ENCODE measurements around the gene TLN1. TPM values are rescaled to one million over a fixed set of nuclear protein-coding genes. Genes with fewer than 3 reads are reported as not detected.

TLN1 gene
- polyA plus RNA-seq, 3 donors = 46.6 to 251 (median 93.0) TPM

- Mint-ChIP-seq H3K27ac (peak overlapping the region in 3 of 7 donors; percentile 27 to 45 (median 31)), H3K4me1 (peaks cover 21% of the 10 kb centered on the region), H3K27me3 (ENCODE audit: low read depth in 3 of 3) (peaks cover 0 to 3% (median 1%) of the 10 kb centered on the region in 3 donors), H3K36me3 (peaks cover 81 to 97% of the 10 kb centered on the region in 2 donors), H3K4me3 (no peak overlapping the region), H3K9me3 (peaks cover 0 to 2% (median 0%) of the 10 kb centered on the region in 7 donors)
- Histone ChIP-seq H3K79me2 (ENCODE audit: insufficient read depth, low read length) (peaks cover 17% of the 10 kb centered on the region), H3K27ac (ENCODE audit: low read depth in 1 of 2, low read length in 2 of 2) (no peak overlapping the region), H3K27me3 (ENCODE audit: control insufficient read depth in 2 of 2, insufficient read depth in 2 of 2, low read length in 2 of 2) (no peaks in the 10 kb centered on the region), H2AFZ (ENCODE audit: insufficient read depth, low read depth, low read length, poor library complexity, severe bottlenecking) (no peak overlapping the region), H3K4me1 (ENCODE audit: control insufficient read depth in 1 of 2, insufficient read depth in 2 of 2, low read length in 2 of 2) (peaks cover 11 to 18% of the 10 kb centered on the region in 2 donors), H3K4me2 (replicated peaks; ENCODE audit: extremely low read depth, low read length, poor library complexity, severe bottlenecking) (no peak overlapping the region), H3K9ac (ENCODE audit: insufficient read depth, low read length, poor library complexity, severe bottlenecking) (no peak overlapping the region), H3K9me3 (replicated peaks in 1 of 2; ENCODE audit: control insufficient read depth in 1 of 2, insufficient read depth in 1 of 2, low read length in 2 of 2) (no peaks in the 10 kb centered on the region), H3K36me3 (replicated peaks in 1 of 2; ENCODE audit: control insufficient read depth in 1 of 2, insufficient read depth in 2 of 2, low read length in 2 of 2) (peaks cover 76 to 94% of the 10 kb centered on the region in 2 donors), H3K4me3 (replicated peaks in 1 of 3; ENCODE audit: low read depth in 2 of 3, low read length in 3 of 3) (no peak overlapping the region), H4K20me1 (ENCODE audit: insufficient read depth, low read length) (peaks cover 84% of the 10 kb centered on the region)
- WGBS (ENCODE audit: insufficient coverage) = 100% methylated on average over 2 of the region's 7 CpGs
- intact Hi-C loops (cut with micrococcal nuclease) = loop anchor here in 1 of 2 donors (10.0 kb wide), 1 partner anchor 134 kb away; the partner anchor contains the start of gene TESK1
- TF ChIP-seq CTCF (IDR thresholded peaks at IDR 0.05) = no peak
- no peak for DNase-seq
Observed at GRCh38 chr9:35738924-35739323, 6.9 kb upstream of the TLN1 start.

GRCh38 chr9:35738186-35738585 lies 6.2 kb upstream of the TLN1 start:
- Histone ChIP-seq H3K79me2 (ENCODE audit: insufficient read depth, low read length) (peaks cover 24% of the 10 kb centered on the region), H3K36me3 (replicated peaks in 1 of 2; ENCODE audit: control insufficient read depth in 1 of 2, insufficient read depth in 2 of 2, low read length in 2 of 2) (peaks cover 76 to 88% of the 10 kb centered on the region in 2 donors), H3K4me1 (ENCODE audit: control insufficient read depth in 1 of 2, insufficient read depth in 2 of 2, low read length in 2 of 2) (peaks cover 11 to 18% of the 10 kb centered on the region in 2 donors), H3K4me3 (replicated peaks in 1 of 3; ENCODE audit: low read depth in 2 of 3, low read length in 3 of 3) (no peak overlapping the region), H3K27ac (ENCODE audit: low read depth in 1 of 2, low read length in 2 of 2) (no peak overlapping the region), H4K20me1 (ENCODE audit: insufficient read depth, low read length) (peaks cover 79% of the 10 kb centered on the region), H3K9me3 (replicated peaks in 1 of 2; ENCODE audit: control insufficient read depth in 1 of 2, insufficient read depth in 1 of 2, low read length in 2 of 2) (no peaks in the 10 kb centered on the region), H3K9ac (ENCODE audit: insufficient read depth, low read length, poor library complexity, severe bottlenecking) (no peak overlapping the region), H3K4me2 (replicated peaks; ENCODE audit: extremely low read depth, low read length, poor library complexity, severe bottlenecking) (no peak overlapping the region), H3K27me3 (ENCODE audit: control insufficient read depth in 2 of 2, insufficient read depth in 2 of 2, low read length in 2 of 2) (no peaks in the 10 kb centered on the region), H2AFZ (ENCODE audit: insufficient read depth, low read depth, low read length, poor library complexity, severe bottlenecking) (no peak overlapping the region)
- no peak for TF ChIP-seq CTCF (IDR thresholded peaks at IDR 0.05)
- no peak for DNase-seq
- Mint-ChIP-seq H3K4me3 (no peak overlapping the region), H3K4me1 (peaks cover 17% of the 10 kb centered on the region), H3K27me3 (ENCODE audit: low read depth in 3 of 3) (peaks cover 0 to 3% (median 1%) of the 10 kb centered on the region in 3 donors), H3K9me3 (peaks cover 0 to 2% (median 0%) of the 10 kb centered on the region in 7 donors), H3K27ac (peak overlapping the region in 2 of 7 donors; percentile 18 to 21), H3K36me3 (peaks cover 74 to 90% of the 10 kb centered on the region in 2 donors)
- WGBS (ENCODE audit: insufficient coverage) = 100% methylated on average over 4 of the region's 4 CpGs
- intact Hi-C loops (cut with micrococcal nuclease) = loop anchor here in 1 of 2 donors (10.0 kb wide), 1 partner anchor 133 kb away; the partner anchor contains the start of gene TESK1

Data from CD14-positive monocyte (primary cell).